Kidney glomerular epithelial cell (primary cell): ENCODE data around the gene TMEM167B.
"Not testable (repeated sequence)": the region's sequence is repeated elsewhere in the genome, so short reads cannot be mapped to it uniquely, and the experiment has no call there.

Experiments used
- DNase-seq: peaks from one replicate; lab custom pipeline; 2025; lab: John Stamatoyannopoulos, UW

TMEM167B gene

GRCh38 chr1:109113590-109114341 lies 23.2 kb downstream of the TMEM167B start, which contains the start of gene ELAPOR1:
TSS of gene ELAPOR1 (plus strand) at chr1:109114115. CDS start at chr1:109114184, 69 bp downstream.
- no peak for DNase-seq

GRCh38 chr1:109114342-109114674 lies 23.7 kb downstream of the TMEM167B start:
- DNase-seq: no peak

GRCh38 chr1:109115685-109116084 lies 25.1 kb downstream of the TMEM167B start:
- no peak for DNase-seq

GRCh38 chr1:109116286-109116685 lies 25.7 kb downstream of the TMEM167B start:
- no peak for DNase-seq

GRCh38 chr1:109118089-109118488 lies 27.5 kb downstream of the TMEM167B start:
- no peak for DNase-seq

GRCh38 chr1:109120356-109120755 lies 29.8 kb downstream of the TMEM167B start:
- DNase-seq: no peak

- no peak for DNase-seq
These were observed 40.5 kb downstream of the TMEM167B start for GRCh38 chr1:109131059-109131458.

- no peak for DNase-seq
These were observed 41.2 kb downstream of the TMEM167B start for GRCh38 chr1:109131800-109132199.

GRCh38 chr1:109133002-109133706 lies 42.6 kb downstream of the TMEM167B start:
- no peak for DNase-seq

- no peak for DNase-seq
These were observed 43.3 kb downstream of the TMEM167B start for GRCh38 chr1:109133815-109134214.

GRCh38 chr1:109134423-109134822 lies 43.9 kb downstream of the TMEM167B start:
- no peak for DNase-seq

GRCh38 chr1:109135940-109136339 lies 45.4 kb downstream of the TMEM167B start:
- no peak for DNase-seq

GRCh38 chr1:109136766-109137165 lies 46.2 kb downstream of the TMEM167B start:
- DNase-seq: no peak

- no peak for DNase-seq
These were observed 47.4 kb downstream of the TMEM167B start for GRCh38 chr1:109137958-109138357.

GRCh38 chr1:109138358-109138757 lies 47.8 kb downstream of the TMEM167B start:
- no peak for DNase-seq

- no peak for DNase-seq
These were observed 49.8 kb downstream of the TMEM167B start for GRCh38 chr1:109140392-109140791.

GRCh38 chr1:109142260-109142659 lies 51.7 kb downstream of the TMEM167B start:
- no peak for DNase-seq

- not testable (repeated sequence) for DNase-seq
These were observed 52.2 kb downstream of the TMEM167B start for GRCh38 chr1:109142725-109143124.
